Retina (tissue), 1 donor: ENCODE data around the gene SLC22A31.

Experiments
- DNase-seq: peaks from one replicate; pipeline ENCODE4 v3.0.0-alpha.2; 2016

The SLC22A31 gene

GRCh38 chr16:89216315-89217137, 16.2 kb upstream of the SLC22A31 start:
- DNase-seq: peak; percentile 87

- peak; percentile 16 for DNase-seq
Observed at GRCh38 chr16:89210904-89211515, 10.7 kb upstream of the SLC22A31 start.

- DNase-seq: no peak
Observed at GRCh38 chr16:89210165-89210903, 10.0 kb upstream of the SLC22A31 start.

- no peak for DNase-seq
Observed at GRCh38 chr16:89209522-89210044, 9.2 kb upstream of the SLC22A31 start.

- DNase-seq: no peak
Observed at GRCh38 chr16:89207993-89208392, 7.7 kb upstream of the SLC22A31 start.

- no peak for DNase-seq
Observed at GRCh38 chr16:89202422-89203215, 2.3 kb upstream of the SLC22A31 start.

GRCh38 chr16:89201439-89202377, 1.4 kb upstream of the SLC22A31 start:
- DNase-seq: no peak

GRCh38 chr16:89200850-89201411, 594 bp upstream of the SLC22A31 start:
- DNase-seq: no peak

GRCh38 chr16:89199241-89200123, 855 bp downstream of the SLC22A31 start:
- no peak for DNase-seq

- DNase-seq: no peak
Observed at GRCh38 chr16:89198417-89199240, 1.7 kb downstream of the SLC22A31 start.

- DNase-seq: no peak
Observed at GRCh38 chr16:89197633-89198416, 2.5 kb downstream of the SLC22A31 start.

GRCh38 chr16:89197033-89197632, 3.2 kb downstream of the SLC22A31 start:
- peak; percentile 2 for DNase-seq

GRCh38 chr16:89195521-89196171, 4.7 kb downstream of the SLC22A31 start:
- DNase-seq: peak; percentile 4

- peak; percentile 11 for DNase-seq
Observed at GRCh38 chr16:89194340-89195311, 5.7 kb downstream of the SLC22A31 start.

- DNase-seq: peak; percentile 10
Observed at GRCh38 chr16:89193576-89194293, 6.6 kb downstream of the SLC22A31 start.
